NCI-H2196 (cell line): ENCODE data around the gene ELK3.
A peak's percentile ranks its signal among the peaks of the same experiment; 100 is the strongest.

Source experiments
- DNase-seq: peaks from one replicate; lab custom pipeline; 2025; ENCODE audit not compliant: unreplicated experiment; lab: John Stamatoyannopoulos, UW

ELK3 gene

GRCh38 chr12:96187956-96188355, 6.2 kb upstream of the ELK3 start:
- DNase-seq, result no peak

GRCh38 chr12:96189781-96190180, 4.4 kb upstream of the ELK3 start:
- DNase-seq, result no peak

- DNase-seq, result no peak
Measured at GRCh38 chr12:96190413-96191108, 3.6 kb upstream of the ELK3 start.

- DNase-seq, result no peak
Measured at GRCh38 chr12:96192926-96193573, 1.1 kb upstream of the ELK3 start.

- DNase-seq, result no peak
Measured at GRCh38 chr12:96194576-96194889, 358 bp downstream of the ELK3 start.

- DNase-seq, result peak; percentile 18
Measured at GRCh38 chr12:96194971-96195844, 1.0 kb downstream of the ELK3 start.

GRCh38 chr12:96195845-96196451, 1.8 kb downstream of the ELK3 start:
- no peak for DNase-seq

GRCh38 chr12:96196781-96197180, 2.6 kb downstream of the ELK3 start:
- DNase-seq, result no peak

- no peak for DNase-seq
Measured at GRCh38 chr12:96197503-96198272, 3.5 kb downstream of the ELK3 start.

GRCh38 chr12:96198965-96199364, 4.8 kb downstream of the ELK3 start:
- no peak for DNase-seq

- no peak for DNase-seq
Measured at GRCh38 chr12:96199464-96199863, 5.3 kb downstream of the ELK3 start.

GRCh38 chr12:96201272-96202227, 7.4 kb downstream of the ELK3 start:
- DNase-seq, result no peak

GRCh38 chr12:96204381-96204780, 10.2 kb downstream of the ELK3 start:
- no peak for DNase-seq

GRCh38 chr12:96205908-96206307, 11.7 kb downstream of the ELK3 start:
- DNase-seq, result no peak

- DNase-seq, result no peak
Measured at GRCh38 chr12:96206936-96207662, 12.9 kb downstream of the ELK3 start.

GRCh38 chr12:96208346-96208745, 14.2 kb downstream of the ELK3 start:
- no peak for DNase-seq

GRCh38 chr12:96208801-96209549, 14.8 kb downstream of the ELK3 start:
- no peak for DNase-seq

- no peak for DNase-seq
Measured at GRCh38 chr12:96210376-96211055, 16.3 kb downstream of the ELK3 start.
